Astrocyte of the spinal cord (primary cell): ENCODE results near the gene CELSR3.

Experiments used
- DNase-seq: peaks from one replicate; pipeline ENCODE4 v3.0.0; 2011; ENCODE audit warnings: low read depth, low spot score
- H3K4me3 ChIP-seq: 2 replicates; pipeline ENCODE4 v1.5.1; 2011; ENCODE audit warnings: low read depth, mild to moderate bottlenecking, low read length, moderate library complexity
- CTCF ChIP-seq: IDR thresholded peaks from 2 replicates; pipeline ENCODE4 v1.5.1; 2012; ENCODE audit warnings: low read depth, mild to moderate bottlenecking, low read length, inconsistent platforms
- in situ Hi-C: cut with HindIII; loops from 2 replicates; pipeline ENCODE4 v1.10.0; 2017; ENCODE audit warnings: low sequenced_read_pairs

CELSR3 gene

GRCh38 chr3:48624767-48625166 lies 37.9 kb downstream of the CELSR3 start:
- TF ChIP-seq CTCF, result no peak

GRCh38 chr3:48623851-48624547 lies 38.7 kb downstream of the CELSR3 start:
- no peak for DNase-seq
- in situ Hi-C loops, result no loop called here
- TF ChIP-seq CTCF, result no peak

More at GRCh38 chr3:48624767-48625166, 37.9 kb downstream of the CELSR3 start:
- in situ Hi-C loops, result no loop called here
- DNase-seq, result no peak
- H3K4me3 ChIP-seq, result no peak overlapping the region

GRCh38 chr3:48621461-48621869 lies 41.2 kb downstream of the CELSR3 start, which contains the start of gene TMEM89:
TMEM89 (minus strand) TSS chr3:48621769; CDS start chr3:48621756, 13 bp downstream.
- TF ChIP-seq CTCF, result no peak
- DNase-seq, result no peak
- H3K4me3 ChIP-seq, result no peak within 1 kb of the TSS
- in situ Hi-C loops, result no loop called here

More at GRCh38 chr3:48623851-48624547, 38.7 kb downstream of the CELSR3 start:
- no peak overlapping the region for H3K4me3 ChIP-seq

- in situ Hi-C loops, result no loop called here
- DNase-seq, result no peak
- no peak for TF ChIP-seq CTCF
Measured at GRCh38 chr3:48619541-48620524, 42.9 kb downstream of the CELSR3 start.

GRCh38 chr3:48617559-48617958 lies 45.1 kb downstream of the CELSR3 start:
- no peak for DNase-seq
- in situ Hi-C loops, result no loop called here
- H3K4me3 ChIP-seq, result no peak overlapping the region
- no peak for TF ChIP-seq CTCF

More at GRCh38 chr3:48619541-48620524, 42.9 kb downstream of the CELSR3 start:
- no peak overlapping the region for H3K4me3 ChIP-seq

GRCh38 chr3:48614044-48614443 lies 48.6 kb downstream of the CELSR3 start:
- peak; percentile 39 for DNase-seq
- TF ChIP-seq CTCF, result no peak
- H3K4me3 ChIP-seq, result no peak overlapping the region
- in situ Hi-C loops, result no loop called here
